B cell (primary cell): Measurements from ENCODE around the gene COL6A5. TPM values are rescaled to one million over a fixed set of nuclear protein-coding genes. Genes with fewer than 3 reads are reported as not detected.

ENCODE experiments used
- ATAC-seq: fragments of 200-7000 bp; cut with Tn5 transposase; one replicate; pipeline ENCODE4 v1.10.0; 2021; ENCODE audit warnings: low read depth, mild to moderate bottlenecking, moderate number of reproducible peaks, moderate library complexity
- CTCF ChIA-PET: fragments of 350-600 bp; sonication (Branson Sonifier 250); formaldehyde crosslinking; loops from one replicate; lab custom pipeline; 2021; ENCODE audit warnings: antibody characterized with exemption, inconsistent platforms; lab: Charles Lee
- POLR2A ChIA-PET: fragments of 350-600 bp; sonication (Branson Sonifier 250); formaldehyde crosslinking; loops from one replicate; lab custom pipeline; 2021; ENCODE audit warnings: antibody characterized with exemption; lab: Charles Lee
- DNase-seq: peaks from one replicate; pipeline ENCODE4 v3.0.0; 2013
- H2AFZ ChIP-seq: 2 replicates; pipeline ENCODE4 v1.6.1; 2012; ENCODE audit warnings: mild to moderate bottlenecking, low read depth, low read length; ENCODE audit not compliant: insufficient read depth, poor library complexity, severe bottlenecking
- H3K27ac ChIP-seq, 2 donors: 1 replicate in 1 of 2; 2 replicates in 1 of 2; pipeline ENCODE4 v1.5.1; 2012 to 2013; ENCODE audit warnings: low read length in 2 of 2, mild to moderate bottlenecking in 2 of 2, moderate library complexity in 1 of 2
- H3K27me3 ChIP-seq, 4 experiments: fragments of 200-600 bp in 1 of 4; sonication (generic) in 1 of 4; replicated peaks in 1 of 4; 1 replicate in 2 of 4; 2 replicates in 2 of 4; pipeline versions ENCODE4 v1.6.1 to v1.7.0; 2013 to 2016; ENCODE audit warnings: low read length in 3 of 4, mild to moderate bottlenecking in 2 of 4, mixed read lengths in 1 of 4, moderate library complexity in 1 of 4; ENCODE audit not compliant: insufficient read depth in 4 of 4, control insufficient read depth in 3 of 4; ENCODE audit errors: control extremely low read depth in 1 of 4
- H3K36me3 ChIP-seq, 2 experiments: replicated peaks in 1 of 2; 1 replicate in 1 of 2; 2 replicates in 1 of 2; pipeline versions ENCODE4 v1.6.1 to v1.7.1; 2013; ENCODE audit warnings: low read length in 1 of 2; ENCODE audit not compliant: insufficient read depth in 2 of 2, control insufficient read depth in 1 of 2; ENCODE audit errors: control extremely low read depth in 1 of 2, extremely low read depth in 1 of 2
- H3K4me1 ChIP-seq, 2 donors: fragments of 200-600 bp in 1 of 2; sonication (generic) in 1 of 2; 1 replicate in 1 of 2; 2 replicates in 1 of 2; pipeline versions ENCODE4 v1.5.1 to v1.6.1; 2013 to 2017; ENCODE audit warnings: low read length in 2 of 2; ENCODE audit not compliant: control insufficient read depth in 2 of 2, insufficient read depth in 2 of 2
- H3K4me2 ChIP-seq: replicated peaks from 2 replicates; pipeline ENCODE3; 2012; ENCODE audit warnings: mild to moderate bottlenecking, low read depth, low read length; ENCODE audit not compliant: poor library complexity, severe bottlenecking
- H3K4me3 ChIP-seq, 5 experiments: fragments of 200-600 bp in 1 of 5; sonication (generic) in 1 of 5; 1 replicate in 3 of 5; 2 replicates in 2 of 5; pipeline versions ENCODE4 v1.5.1 to v1.7.0; 2011 to 2016; ENCODE audit warnings: low read length in 4 of 5, mild to moderate bottlenecking in 4 of 5, low read depth in 2 of 5, control low read depth in 1 of 5, moderate library complexity in 1 of 5; ENCODE audit not compliant: insufficient read depth in 1 of 5; ENCODE audit errors: control extremely low read depth in 1 of 5, extremely low read depth in 1 of 5
- H3K79me2 ChIP-seq: fragments of 200-600 bp; sonication (generic); one replicate; pipeline ENCODE4 v1.6.0; 2016; ENCODE audit warnings: low read length; ENCODE audit not compliant: control insufficient read depth, insufficient read depth
- H3K9ac ChIP-seq: fragments of 200-600 bp; sonication (generic); 2 replicates; pipeline ENCODE4 v1.6.1; 2017; ENCODE audit warnings: mild to moderate bottlenecking, low read length, moderate library complexity
- H3K9me3 ChIP-seq, 3 donors: one replicate each; pipeline versions ENCODE4 v1.6.1 to v1.7.1; 2013; ENCODE audit warnings: low read length in 2 of 3; ENCODE audit not compliant: control insufficient read depth in 2 of 3, insufficient read depth in 1 of 3; ENCODE audit errors: control extremely low read depth in 1 of 3
- H4K20me1 ChIP-seq: 2 replicates; pipeline ENCODE4 v1.6.0; 2012; ENCODE audit warnings: mild to moderate bottlenecking, low read length; ENCODE audit not compliant: insufficient read depth, control insufficient read depth, poor library complexity, severe bottlenecking
- H3K27ac Mint-ChIP-seq: one replicate; pipeline ENCODE4 v1.8.0; 2021; ENCODE audit warnings: mixed read lengths
- H3K27me3 Mint-ChIP-seq: one replicate; pipeline ENCODE4 v1.8.0; 2021; ENCODE audit warnings: mixed read lengths
- H3K4me1 Mint-ChIP-seq: one replicate; pipeline ENCODE4 v1.8.0; 2021; ENCODE audit warnings: mixed read lengths
- H3K4me3 Mint-ChIP-seq: one replicate; pipeline ENCODE4 v1.8.0; 2021; ENCODE audit warnings: mixed read lengths
- H3K9me3 Mint-ChIP-seq: one replicate; pipeline ENCODE4 v1.8.0; 2022; ENCODE audit warnings: mixed read lengths; ENCODE audit not compliant: insufficient read depth
- EZH2 ChIP-seq: IDR thresholded peaks from 2 replicates; pipeline ENCODE4 v1.6.1; 2012; ENCODE audit warnings: borderline replicate concordance, low read depth, mild to moderate bottlenecking, moderate library complexity, low read length; ENCODE audit not compliant: insufficient read depth, poor library complexity, severe bottlenecking
- WGBS: methylation state at CpG from one replicate; pipeline ENCODE4 v1.1.5; 2013; ENCODE audit warnings: missing lambda C conversion rate; ENCODE audit not compliant: insufficient coverage; 5-methylcytosine and 5-hydroxymethylcytosine counted together
- intact Hi-C: fragments of 100-400 bp; cut with micrococcal nuclease; formaldehyde crosslinking; loops from one replicate; pipeline ENCODE4 v1.10.0; 2022
- polyA plus RNA-seq: library from polyadenylated mRNA; depleted of rRNA; stranded (reverse); fragments of >200 nt; gene quantifications from 2 replicates; pipeline ENCODE4 v1.2.3, GENCODE V29; 2012
- total RNA-seq, 2 donors: library from RNA; stranded (reverse); fragments of 120-200 nt in 1 of 2; gene quantifications; 1 replicate in 1 of 2; 2 replicates in 1 of 2; pipeline versions ENCODE4 v1.2.3 to v1.2.4, GENCODE V29; 2013 to 2022
- TF ChIP-seq, protein P1 (sequence below): fragments of 200-600 bp; IDR thresholded peaks from one replicate; pipeline ENCODE4 v1.8.0; 2022; ENCODE audit warnings: antibody characterized with exemption, mild to moderate bottlenecking

The COL6A5 gene
- total and polyA plus RNA-seq, 2 donors (not counting 1 experiment from before 2014, with no cell fraction given) = not detected

- Histone ChIP-seq H3K27ac (no peak overlapping the region), H4K20me1 (no peaks in the 10 kb centered on the region), H3K36me3 (no peaks in the 10 kb centered on the region), H3K4me1 (no peaks in the 10 kb centered on the region), H2AFZ (no peak overlapping the region), H3K27me3 (no peaks in the 10 kb centered on the region), H3K4me2 (no peak overlapping the region), H3K4me3 (no peak overlapping the region), H3K79me2 (no peaks in the 10 kb centered on the region), H3K9ac (no peak overlapping the region), H3K9me3 (no peaks in the 10 kb centered on the region)
- Mint-ChIP-seq H3K4me1 (no peaks in the 10 kb centered on the region), H3K27me3 (peaks cover 2% of the 10 kb centered on the region), H3K9me3 (no peaks in the 10 kb centered on the region), H3K4me3 (no peak overlapping the region), H3K27ac (no peak overlapping the region)
- DNase-seq (no peak), ATAC-seq (no peak)
- CTCF ChIA-PET = no interaction called here
- POLR2A ChIA-PET = no interaction called here
- intact Hi-C loops = no loop called here
- no CpG with 5 or more reads among the region's 4 CpGs for WGBS
- TF ChIP-seq, protein P1, sequence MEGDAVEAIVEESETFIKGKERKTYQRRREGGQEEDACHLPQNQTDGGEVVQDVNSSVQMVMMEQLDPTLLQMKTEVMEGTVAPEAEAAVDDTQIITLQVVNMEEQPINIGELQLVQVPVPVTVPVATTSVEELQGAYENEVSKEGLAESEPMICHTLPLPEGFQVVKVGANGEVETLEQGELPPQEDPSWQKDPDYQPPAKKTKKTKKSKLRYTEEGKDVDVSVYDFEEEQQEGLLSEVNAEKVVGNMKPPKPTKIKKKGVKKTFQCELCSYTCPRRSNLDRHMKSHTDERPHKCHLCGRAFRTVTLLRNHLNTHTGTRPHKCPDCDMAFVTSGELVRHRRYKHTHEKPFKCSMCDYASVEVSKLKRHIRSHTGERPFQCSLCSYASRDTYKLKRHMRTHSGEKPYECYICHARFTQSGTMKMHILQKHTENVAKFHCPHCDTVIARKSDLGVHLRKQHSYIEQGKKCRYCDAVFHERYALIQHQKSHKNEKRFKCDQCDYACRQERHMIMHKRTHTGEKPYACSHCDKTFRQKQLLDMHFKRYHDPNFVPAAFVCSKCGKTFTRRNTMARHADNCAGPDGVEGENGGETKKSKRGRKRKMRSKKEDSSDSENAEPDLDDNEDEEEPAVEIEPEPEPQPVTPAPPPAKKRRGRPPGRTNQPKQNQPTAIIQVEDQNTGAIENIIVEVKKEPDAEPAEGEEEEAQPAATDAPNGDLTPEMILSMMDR = no peak
- TF ChIP-seq EZH2 = no peak
Measured at GRCh38 chr3:130423064-130423463, 77.6 kb downstream of the COL6A5 start.

DNA sequence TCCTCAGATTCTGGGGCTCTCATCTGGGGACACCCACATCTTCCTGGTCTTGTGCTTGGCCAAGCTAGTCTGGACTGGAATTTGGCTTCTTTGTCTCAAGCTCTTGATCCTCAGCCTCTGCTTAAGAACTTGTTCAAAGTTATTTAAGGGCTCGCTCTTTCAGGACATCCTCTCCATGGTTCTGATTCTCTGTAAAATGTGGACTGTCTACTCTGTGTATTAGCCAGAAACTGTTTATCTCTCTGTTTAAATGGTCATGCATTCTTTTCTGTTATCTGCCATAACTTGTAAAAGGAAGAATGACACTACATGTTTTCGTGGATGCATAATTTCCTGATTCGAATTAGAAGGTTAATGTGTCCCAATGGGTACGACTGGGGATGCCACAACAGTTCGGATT, 79.4 kb downstream of the COL6A5 start:
- H3K27me3 ChIP-seq = no peaks in the 10 kb centered on the region
- Mint-ChIP-seq H3K4me1 (no peaks in the 10 kb centered on the region), H3K9me3 (no peaks in the 10 kb centered on the region), H3K4me3 (no peak overlapping the region), H3K27ac (no peak overlapping the region), H3K27me3 (peaks cover 5% of the 10 kb centered on the region)
- no peaks in the 10 kb centered on the region for H3K9me3 ChIP-seq
- ChIA-PET CTCF (no interaction called here), POLR2A (no interaction called here)
- DNase-seq = no peak
- H3K4me1 ChIP-seq = no peaks in the 10 kb centered on the region
- intact Hi-C loops = no loop called here
- H2AFZ ChIP-seq = no peak overlapping the region
- H3K4me3 ChIP-seq = no peak overlapping the region
- H3K9ac ChIP-seq = no peak overlapping the region
- 92% methylated on average over 2 of the region's 5 CpGs for WGBS
- TF ChIP-seq, protein P1 = no peak
- no peak for TF ChIP-seq EZH2
- H4K20me1 ChIP-seq = no peaks in the 10 kb centered on the region
- H3K4me2 ChIP-seq = no peak overlapping the region
- no peaks in the 10 kb centered on the region for H3K36me3 ChIP-seq
- no peak for ATAC-seq
- H3K27ac ChIP-seq = no peak overlapping the region
- no peaks in the 10 kb centered on the region for H3K79me2 ChIP-seq
